HepG2 (cell line): ENCODE results near the gene ATG7. TPM values are rescaled to one million over a fixed set of nuclear protein-coding genes. Genes with fewer than 3 reads are reported as not detected.

Source experiments
- ATAC-seq: fragments of 200-7000 bp; cut with Tn5 transposase; 3 replicates; pipeline ENCODE4 v1.9.1; 2020; ENCODE audit warnings: mild to moderate bottlenecking, moderate library complexity
- BruUV-seq: library from RNA; stranded (reverse); fragments of 400-500 nt; replicated peaks from 2 replicates; lab custom pipeline; 2021; lab: Mats Ljungman, UMichigan
- CTCF ChIA-PET: fragments of 300-600 bp; formaldehyde crosslinking; extraction: SDS; loops from one replicate; lab custom pipeline; 2021; ENCODE audit warnings: low total read pairs, inconsistent platforms, low intra/inter-chr PET ratio; lab: Yijun Ruan, JAX
- POLR2A ChIA-PET: fragments of 350-600 bp; sonication (Branson Sonifier 250); formaldehyde crosslinking; loops from one replicate; lab custom pipeline; 2020; ENCODE audit warnings: antibody characterized with exemption, inconsistent platforms; lab: Yijun Ruan, JAX
- DNase-seq: peaks from one replicate; pipeline ENCODE4 v3.0.0-alpha.2; 2015; ENCODE audit warnings: low spot score
- FAIRE-seq: peaks from 3 replicates; lab custom pipeline; 2011; peaks lifted over from hg19 to GRCh38; lab: Jason Lieb, UNC
- H2AFZ ChIP-seq: one replicate; pipeline ENCODE4 v1.6.1; 2011; ENCODE audit warnings: low read length, inconsistent platforms
- H3K27ac ChIP-seq: fragments of 300-600 bp; 3 replicates; pipeline ENCODE4 v1.8.0; 2011; ENCODE audit warnings: mixed run types, mild to moderate bottlenecking, mixed read lengths, low read length, inconsistent platforms; ENCODE audit not compliant: insufficient read depth; ENCODE audit errors: extremely low read length
- H3K27me3 ChIP-seq, 2 experiments: fragments of 200-600 bp in 1 of 2; 2 replicates in 1 of 2; 3 replicates in 1 of 2; pipeline versions ENCODE4 v1.6.0 to v1.8.0; 2011; ENCODE audit warnings: low read length in 2 of 2, mild to moderate bottlenecking in 2 of 2, moderate library complexity in 2 of 2, inconsistent platforms in 1 of 2; ENCODE audit not compliant: insufficient read depth in 2 of 2, control insufficient read depth in 1 of 2
- H3K36me3 ChIP-seq, 2 experiments: fragments of 200-600 bp in 1 of 2; replicated peaks in 1 of 2; 2 replicates in 1 of 2; 3 replicates in 1 of 2; pipeline versions ENCODE4 v1.5.1 to v1.8.0; 2011; ENCODE audit warnings: low read length in 2 of 2, inconsistent platforms in 1 of 2; ENCODE audit not compliant: insufficient read depth in 2 of 2, control insufficient read depth in 1 of 2
- H3K4me1 ChIP-seq: 2 replicates; pipeline ENCODE4 v1.5.1; 2012; ENCODE audit warnings: low read length, inconsistent platforms; ENCODE audit not compliant: insufficient read depth
- H3K4me2 ChIP-seq: 2 replicates; pipeline ENCODE4 v1.6.0; 2011; ENCODE audit warnings: low read depth, low read length, inconsistent platforms
- H3K4me3 ChIP-seq, 3 experiments: fragments of 200-600 bp in 1 of 3; sonication (generic), shearing (Covaris generic) in 1 of 3; replicated peaks in 1 of 3; 2 replicates each; pipeline ENCODE4 v1.5.1; 2011 to 2016; ENCODE audit warnings: low read length in 3 of 3, inconsistent platforms in 2 of 3, low read depth in 2 of 3, mild to moderate bottlenecking in 2 of 3, control low read depth in 1 of 3, mixed read lengths in 1 of 3; ENCODE audit not compliant: insufficient read depth in 1 of 3
- H3K79me2 ChIP-seq: one replicate; pipeline ENCODE4 v1.6.1; 2011; ENCODE audit warnings: low read length, inconsistent platforms; ENCODE audit not compliant: insufficient read depth
- H3K9ac ChIP-seq: 2 replicates; pipeline ENCODE4 v1.6.0; 2011; ENCODE audit warnings: mild to moderate bottlenecking, low read depth, low read length, inconsistent platforms; ENCODE audit not compliant: insufficient read depth
- H3K9me3 ChIP-seq: 2 replicates; pipeline ENCODE4 v1.5.1; 2012; ENCODE audit warnings: mild to moderate bottlenecking, low read length
- H4K20me1 ChIP-seq: 2 replicates; pipeline ENCODE4 v1.6.0; 2011; ENCODE audit warnings: inconsistent platforms, mild to moderate bottlenecking, low read length, moderate library complexity; ENCODE audit not compliant: insufficient read depth
- AGO2 ChIP-seq: fragments of 200-400 bp; formaldehyde crosslinking; optimal IDR thresholded peaks from 2 replicates; pipeline ENCODE3; 2017; ENCODE audit warnings: mild to moderate bottlenecking, low read depth, low read length, moderate library complexity
- GFI1 ChIP-seq: sonication (generic); formaldehyde crosslinking; IDR thresholded peaks from 2 replicates; pipeline ENCODE4 v1.5.0; 2020; ENCODE audit warnings: missing genetic modification reagents, mild to moderate bottlenecking, borderline replicate concordance
- HNF4A ChIP-seq: sonication (generic); formaldehyde crosslinking; IDR thresholded peaks from 2 replicates; pipeline ENCODE4 v1.4.0; 2020; ENCODE audit warnings: missing genetic modification reagents
- HNRNPL ChIP-seq: fragments of 200-400 bp; formaldehyde crosslinking; IDR thresholded peaks from 2 replicates; pipeline ENCODE4 v1.6.1; 2017; ENCODE audit warnings: mild to moderate bottlenecking, low read depth, low read length
- PHF8 ChIP-seq: sonication (generic); formaldehyde crosslinking; IDR thresholded peaks from 2 replicates; pipeline ENCODE4 v1.5.0; 2020; ENCODE audit warnings: missing genetic modification reagents
- RBM22 ChIP-seq: fragments of 200-400 bp; formaldehyde crosslinking; optimal IDR thresholded peaks from 2 replicates; pipeline ENCODE3; 2017; ENCODE audit warnings: mild to moderate bottlenecking, low read length, moderate library complexity
- REL ChIP-seq: sonication (generic); formaldehyde crosslinking; conservative IDR thresholded peaks from 2 replicates; pipeline ENCODE4 v1.8.0; 2022; ENCODE audit warnings: mild to moderate bottlenecking, missing genetic modification reagents, moderate library complexity
- ZBTB33 ChIP-seq: sonication (generic); formaldehyde crosslinking; IDR thresholded peaks from 2 replicates; pipeline ENCODE4 v1.4.0; 2020; ENCODE audit warnings: missing genetic modification reagents
- ZFP91 ChIP-seq: sonication (generic); formaldehyde crosslinking; IDR thresholded peaks from 2 replicates; pipeline ENCODE4 v1.9.0; 2022; ENCODE audit warnings: missing genetic modification reagents, mild to moderate bottlenecking, borderline replicate concordance
- ZFY ChIP-seq: sonication (generic); formaldehyde crosslinking; IDR thresholded peaks from 2 replicates; pipeline ENCODE4 v1.4.0; 2020; ENCODE audit warnings: missing genetic modification reagents
- ZNF513 ChIP-seq: sonication (generic); formaldehyde crosslinking; conservative IDR thresholded peaks from 2 replicates; pipeline ENCODE4 v1.5.0; 2020; ENCODE audit warnings: missing genetic modification reagents
- ZNF687 ChIP-seq: sonication (generic); formaldehyde crosslinking; IDR thresholded peaks from 2 replicates; pipeline ENCODE4 v1.5.1; 2020; ENCODE audit warnings: mild to moderate bottlenecking, missing genetic modification reagents, moderate library complexity
- WGBS: methylation state at CpG from one replicate; pipeline ENCODE4 v1.1.6; 2017; ENCODE audit warnings: low lambda C conversion rate; 5-methylcytosine and 5-hydroxymethylcytosine counted together
- in situ Hi-C: cut with HindIII; loops from 2 replicates; pipeline ENCODE4 v1.10.0; 2017; ENCODE audit warnings: low pct_unique_long_range_greater_than_20kb; ENCODE audit not compliant: extremely low pct_ligation_motif_present
- intact Hi-C: fragments of 100-400 bp; cut with micrococcal nuclease; formaldehyde crosslinking; loops from one replicate; pipeline ENCODE4 v1.10.0; 2022; ENCODE audit not compliant: unreplicated experiment
- polyA plus RNA-seq, 8 experiments: library from polyadenylated mRNA; depleted of rRNA in 3 of 8; stranded (reverse) in 7 of 8; unstranded in 1 of 8; fragments of >200 nt; fragmentation: Illumina TruSeq in 4 of 8; extraction: Trizol in 4 of 8; gene quantifications; 2 replicates each; pipeline versions ENCODE4 v1.2.1 to v1.2.3, GENCODE V29; 2011 to 2016; ENCODE audit warnings: low read depth in 4 of 8, missing spikeins in 1 of 8, mixed read lengths in 1 of 8; ENCODE audit not compliant: insufficient read depth in 1 of 8
- total RNA-seq, 5 experiments: library from RNA; depleted of rRNA; stranded (reverse); fragments of >200 nt; fragmentation: Illumina TruSeq; extraction: Trizol; gene quantifications; 2 replicates each; pipeline ENCODE4 v1.2.3, GENCODE V29; 2016; ENCODE audit warnings: low read depth in 1 of 5

ATG7 gene
- total and polyA plus RNA-seq, 2 of the 13 experiments (the other 11 are each of a cell fraction or from before 2014, with no cell fraction given), result 7.8 to 22.1 TPM

GRCh38 chr3:11558918-11559815 is 287.0 kb downstream of the ATG7 start:
- no peak for FAIRE-seq
- H2AFZ ChIP-seq, result no peak overlapping the region
- DNase-seq, result peak; percentile 47
- POLR2A ChIA-PET, result no interaction called here
- peak; percentile 55 for TF ChIP-seq RBM22
- peak; percentile 13; the same call in 1 of the 2 replicates for TF ChIP-seq ZNF687
- TF ChIP-seq HNF4A (CRISPR knock-in tag), result peak; percentile 51
- TF ChIP-seq AGO2, result peak; percentile 34
- TF ChIP-seq PHF8 (CRISPR knock-in tag), result no peak
- no peak for TF ChIP-seq REL
- 0 out of 2 replicates have a peak, but pooled peaks have one; percentile 61 for TF ChIP-seq HNRNPL
- TF ChIP-seq GFI1 (CRISPR knock-in tag), result peak; percentile 42; the same call in 1 of the 2 replicates
- peak; percentile 54; the same call in 1 of the 2 replicates for TF ChIP-seq ZBTB33 (CRISPR knock-in tag)
- TF ChIP-seq ZFY (CRISPR knock-in tag), result no peak
- TF ChIP-seq ZNF513, result no peak
- TF ChIP-seq ZFP91 (CRISPR knock-in tag), result 0 out of 2 replicates have a peak, but pooled peaks have one; percentile 18
- TF ChIP-seq, all 625 proteins: peak for 8
- no peaks in the 10 kb centered on the region for H3K9me3 ChIP-seq
- H3K9ac ChIP-seq, result no peak overlapping the region
- no peak overlapping the region for H3K27ac ChIP-seq
- 77% methylated on average over 17 of the region's 37 CpGs for WGBS
- intact Hi-C loops (no loop called here), in situ Hi-C loops (no loop called here)
- CTCF ChIA-PET, result no interaction called here
- no peak overlapping the region for H3K4me2 ChIP-seq
- H3K4me1 ChIP-seq, result peaks cover 25% of the 10 kb centered on the region
- H3K79me2 ChIP-seq, result peaks cover 5% of the 10 kb centered on the region
- no peaks in the 10 kb centered on the region; a peak in 1 of 5 replicates for H3K27me3 ChIP-seq
- no peaks in the 10 kb centered on the region; the same call in 1 of the 2 replicates for H4K20me1 ChIP-seq
- BruUV-seq, result no TSS peak
- peak; percentile 57 for ATAC-seq
- peaks cover 54 to 88% of the 10 kb centered on the region in 2 experiments for H3K36me3 ChIP-seq
- H3K4me3 ChIP-seq, result no peak overlapping the region
